ENCODE data around the gene MYL2. TPM values are rescaled to one million over a fixed set of nuclear protein-coding genes. Genes with fewer than 3 reads are reported as not detected.

MYL2 gene
- total and polyA plus RNA-seq, 2 donors (not counting 1 experiment from before 2014, with no cell fraction given): 0.18 to 0.39 TPM

- intact Hi-C loops (cut with micrococcal nuclease): loop anchor here (1.0 to 5.0 kb wide), 3 partner anchors 43 to 376 kb away; no protein-coding TSS in a partner anchor
- no peaks in the 10 kb centered on the region for H3K9me3 Mint-ChIP-seq (ENCODE audit: insufficient read depth)
- Histone ChIP-seq H3K4me2 (replicated peaks; ENCODE audit: low read depth, low read length, poor library complexity, severe bottlenecking) (peak overlapping the region; percentile 53), H3K9ac (ENCODE audit: low read length) (no peak overlapping the region), H2AFZ (ENCODE audit: insufficient read depth, low read depth, low read length, poor library complexity, severe bottlenecking) (peak overlapping the region; percentile 29), H3K79me2 (ENCODE audit: control insufficient read depth, insufficient read depth, low read length) (no peaks in the 10 kb centered on the region), H3K36me3 (replicated peaks in 1 of 2; ENCODE audit: control extremely low read depth in 1 of 2, control insufficient read depth in 1 of 2, extremely low read depth in 1 of 2, insufficient read depth in 2 of 2, low read length in 1 of 2) (no peaks in the 10 kb centered on the region), H3K4me3 (ENCODE audit: control extremely low read depth in 1 of 5, extremely low read depth in 1 of 5, insufficient read depth in 1 of 5, low read depth in 2 of 5, low read length in 4 of 5) (peak overlapping the region in 1 of 5 experiments; percentile 26), H3K27ac (ENCODE audit: low read length in 2 of 2) (no peak overlapping the region), H4K20me1 (ENCODE audit: control insufficient read depth, insufficient read depth, low read length, poor library complexity, severe bottlenecking) (no peaks in the 10 kb centered on the region), H3K27me3 (replicated peaks in 1 of 4; ENCODE audit: control extremely low read depth in 1 of 4, control insufficient read depth in 3 of 4, insufficient read depth in 4 of 4, low read length in 3 of 4) (peaks cover 0 to 18% (median 0%) of the 10 kb centered on the region in 4 experiments), H3K4me1 (ENCODE audit: control insufficient read depth in 2 of 2, insufficient read depth in 2 of 2, low read length in 2 of 2) (peaks cover 3 to 8% of the 10 kb centered on the region in 2 donors), H3K9me3 (ENCODE audit: control extremely low read depth in 1 of 3, control insufficient read depth in 2 of 3, insufficient read depth in 1 of 3, low read length in 2 of 3) (peaks cover 0 to 4% (median 0%) of the 10 kb centered on the region in 3 donors)
- ATAC-seq (ENCODE audit: low read depth) (peak; percentile 51), DNase-seq (peak; percentile 78)
- no peak for TF ChIP-seq EZH2 (IDR thresholded peaks at IDR 0.05; ENCODE audit: borderline replicate concordance, insufficient read depth, low read depth, low read length, poor library complexity, severe bottlenecking)
- TF ChIP-seq, protein P1, sequence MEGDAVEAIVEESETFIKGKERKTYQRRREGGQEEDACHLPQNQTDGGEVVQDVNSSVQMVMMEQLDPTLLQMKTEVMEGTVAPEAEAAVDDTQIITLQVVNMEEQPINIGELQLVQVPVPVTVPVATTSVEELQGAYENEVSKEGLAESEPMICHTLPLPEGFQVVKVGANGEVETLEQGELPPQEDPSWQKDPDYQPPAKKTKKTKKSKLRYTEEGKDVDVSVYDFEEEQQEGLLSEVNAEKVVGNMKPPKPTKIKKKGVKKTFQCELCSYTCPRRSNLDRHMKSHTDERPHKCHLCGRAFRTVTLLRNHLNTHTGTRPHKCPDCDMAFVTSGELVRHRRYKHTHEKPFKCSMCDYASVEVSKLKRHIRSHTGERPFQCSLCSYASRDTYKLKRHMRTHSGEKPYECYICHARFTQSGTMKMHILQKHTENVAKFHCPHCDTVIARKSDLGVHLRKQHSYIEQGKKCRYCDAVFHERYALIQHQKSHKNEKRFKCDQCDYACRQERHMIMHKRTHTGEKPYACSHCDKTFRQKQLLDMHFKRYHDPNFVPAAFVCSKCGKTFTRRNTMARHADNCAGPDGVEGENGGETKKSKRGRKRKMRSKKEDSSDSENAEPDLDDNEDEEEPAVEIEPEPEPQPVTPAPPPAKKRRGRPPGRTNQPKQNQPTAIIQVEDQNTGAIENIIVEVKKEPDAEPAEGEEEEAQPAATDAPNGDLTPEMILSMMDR (IDR thresholded peaks at IDR 0.05): peak; percentile 100
- H3K4me3 Mint-ChIP-seq: peak overlapping the region; percentile 19
- H3K27me3 Mint-ChIP-seq: peaks cover 30% of the 10 kb centered on the region
- WGBS (ENCODE audit: insufficient coverage): 1% methylated on average over 12 of the region's 21 CpGs
- CTCF ChIA-PET: interaction anchor here (0.6 to 4.0 kb wide), 12 partner anchors 11 to 1744 kb away, joined by 3 to 20 read pairs (median 3); no protein-coding TSS in a partner anchor
- POLR2A ChIA-PET: no interaction called here
- H3K27ac Mint-ChIP-seq: no peak overlapping the region
- H3K4me1 Mint-ChIP-seq: peaks cover 6% of the 10 kb centered on the region
Observed at GRCh38 chr12:110937104-110937641, 16.8 kb upstream of the MYL2 start.

Data from B cell (primary cell).